T-helper 2 cell treated with Interferon-gamma antibody and Interleukin-4, amounts not matched to agents 5 μg/mL and 100 μg/mL, for 36 hours (primary cell): ENCODE results near the gene LRTM2.

Experiments used
- DNase-seq: peaks from one replicate; pipeline ENCODE4 v3.0.0; 2021; ENCODE audit warnings: low spot score
- H3K27ac Mint-ChIP-seq: one replicate; pipeline ENCODE4 v1.8.0; 2021; ENCODE audit warnings: mild to moderate bottlenecking, mixed read lengths
- H3K27me3 Mint-ChIP-seq: one replicate; pipeline ENCODE4 v1.8.0; 2021; ENCODE audit warnings: low read depth, mixed read lengths
- H3K36me3 Mint-ChIP-seq: one replicate; pipeline ENCODE4 v1.8.0; 2021; ENCODE audit warnings: low read depth, mixed read lengths
- H3K4me1 Mint-ChIP-seq: one replicate; pipeline ENCODE4 v1.8.0; 2021; ENCODE audit warnings: low read depth, mixed read lengths
- H3K4me3 Mint-ChIP-seq: one replicate; pipeline ENCODE4 v1.8.0; 2022; ENCODE audit warnings: mild to moderate bottlenecking, moderate library complexity, mixed read lengths
- H3K9me3 Mint-ChIP-seq: one replicate; pipeline ENCODE4 v1.8.0; 2021; ENCODE audit warnings: mixed read lengths

The LRTM2 gene

GRCh38 chr12:1820191-1820895, at the start of gene LRTM2:
TSS of gene LRTM2 (plus strand) at chr12:1820565. CDS start at chr12:1828149, 7,584 bp downstream.
- Mint-ChIP-seq H3K9me3 (no peaks in the 10 kb centered on the region), H3K4me1 (no peaks in the 10 kb centered on the region), H3K36me3 (no peaks in the 10 kb centered on the region), H3K4me3 (no peak within 1 kb of the TSS), H3K27me3 (peaks cover 32% of the 10 kb centered on the region), H3K27ac (no peak within 1 kb of the TSS)
- DNase-seq: no peak

- Mint-ChIP-seq H3K27ac (no peak overlapping the region), H3K4me1 (peaks cover 5% of the 10 kb centered on the region), H3K4me3 (no peak overlapping the region), H3K9me3 (no peaks in the 10 kb centered on the region), H3K27me3 (no peaks in the 10 kb centered on the region), H3K36me3 (peaks cover 26% of the 10 kb centered on the region)
- DNase-seq: no peak
These were observed 46.3 kb upstream of the LRTM2 start for GRCh38 chr12:1773937-1774655.

- DNase-seq: no peak
- H3K4me1 Mint-ChIP-seq: peaks cover 9% of the 10 kb centered on the region
- no peaks in the 10 kb centered on the region for H3K9me3 Mint-ChIP-seq
- H3K27me3 Mint-ChIP-seq: no peaks in the 10 kb centered on the region
- no peak overlapping the region for H3K4me3 Mint-ChIP-seq
- H3K27ac Mint-ChIP-seq: no peak overlapping the region
- peaks cover 32% of the 10 kb centered on the region for H3K36me3 Mint-ChIP-seq
These were observed 44.0 kb upstream of the LRTM2 start for GRCh38 chr12:1776170-1776921.

GRCh38 chr12:1777798-1778197, 42.6 kb upstream of the LRTM2 start:
- DNase-seq: no peak

GRCh38 chr12:1778911-1779310, 41.5 kb upstream of the LRTM2 start:
- no peaks in the 10 kb centered on the region for H3K27me3 Mint-ChIP-seq
- peaks cover 31% of the 10 kb centered on the region for H3K36me3 Mint-ChIP-seq
- no peak overlapping the region for H3K27ac Mint-ChIP-seq
- no peaks in the 10 kb centered on the region for H3K9me3 Mint-ChIP-seq
- DNase-seq: no peak
- H3K4me1 Mint-ChIP-seq: peaks cover 9% of the 10 kb centered on the region
- no peak overlapping the region for H3K4me3 Mint-ChIP-seq

More at GRCh38 chr12:1777798-1778197, 42.6 kb upstream of the LRTM2 start:
- Mint-ChIP-seq H3K4me3 (no peak overlapping the region), H3K9me3 (no peaks in the 10 kb centered on the region), H3K27ac (no peak overlapping the region), H3K27me3 (no peaks in the 10 kb centered on the region), H3K36me3 (peaks cover 32% of the 10 kb centered on the region), H3K4me1 (peaks cover 9% of the 10 kb centered on the region)

- no peaks in the 10 kb centered on the region for H3K9me3 Mint-ChIP-seq
- DNase-seq: no peak
- no peaks in the 10 kb centered on the region for H3K27me3 Mint-ChIP-seq
- peaks cover 9% of the 10 kb centered on the region for H3K4me1 Mint-ChIP-seq
- H3K4me3 Mint-ChIP-seq: no peak overlapping the region
- peaks cover 28% of the 10 kb centered on the region for H3K36me3 Mint-ChIP-seq
- no peak overlapping the region for H3K27ac Mint-ChIP-seq
These were observed 40.6 kb upstream of the LRTM2 start for GRCh38 chr12:1779783-1780182.

- no peak overlapping the region for H3K27ac Mint-ChIP-seq
- H3K27me3 Mint-ChIP-seq: no peaks in the 10 kb centered on the region
These were observed 38.6 kb upstream of the LRTM2 start for GRCh38 chr12:1781772-1782171.

GRCh38 chr12:1782215-1782614, 38.1 kb upstream of the LRTM2 start:
- no peak for DNase-seq
- Mint-ChIP-seq H3K36me3 (peaks cover 34% of the 10 kb centered on the region), H3K9me3 (no peaks in the 10 kb centered on the region), H3K27me3 (no peaks in the 10 kb centered on the region), H3K4me3 (no peak overlapping the region), H3K27ac (no peak overlapping the region), H3K4me1 (peaks cover 4% of the 10 kb centered on the region)

More at GRCh38 chr12:1781772-1782171, 38.6 kb upstream of the LRTM2 start:
- peaks cover 4% of the 10 kb centered on the region for H3K4me1 Mint-ChIP-seq
- H3K36me3 Mint-ChIP-seq: peaks cover 34% of the 10 kb centered on the region
- H3K9me3 Mint-ChIP-seq: no peaks in the 10 kb centered on the region
- no peak overlapping the region for H3K4me3 Mint-ChIP-seq
- no peak for DNase-seq

- Mint-ChIP-seq H3K9me3 (no peaks in the 10 kb centered on the region), H3K4me3 (no peak overlapping the region), H3K4me1 (peaks cover 24% of the 10 kb centered on the region), H3K27ac (no peak overlapping the region), H3K36me3 (peaks cover 17% of the 10 kb centered on the region), H3K27me3 (no peaks in the 10 kb centered on the region)
- DNase-seq: no peak
These were observed 32.7 kb upstream of the LRTM2 start for GRCh38 chr12:1787714-1788113.

GRCh38 chr12:1790444-1790843, 29.9 kb upstream of the LRTM2 start:
- no peak overlapping the region for H3K4me3 Mint-ChIP-seq
- no peaks in the 10 kb centered on the region for H3K27me3 Mint-ChIP-seq
- H3K9me3 Mint-ChIP-seq: no peaks in the 10 kb centered on the region
- H3K36me3 Mint-ChIP-seq: peaks cover 7% of the 10 kb centered on the region
- H3K4me1 Mint-ChIP-seq: peaks cover 24% of the 10 kb centered on the region
- no peak overlapping the region for H3K27ac Mint-ChIP-seq
- DNase-seq: no peak

- H3K27ac Mint-ChIP-seq: peak overlapping the region; percentile 47
- H3K36me3 Mint-ChIP-seq: peaks cover 2% of the 10 kb centered on the region
- H3K27me3 Mint-ChIP-seq: no peaks in the 10 kb centered on the region
- DNase-seq: peak; percentile 51
- peak overlapping the region; percentile 3 for H3K4me3 Mint-ChIP-seq
- no peaks in the 10 kb centered on the region for H3K9me3 Mint-ChIP-seq
- H3K4me1 Mint-ChIP-seq: peaks cover 30% of the 10 kb centered on the region
These were observed 29.1 kb upstream of the LRTM2 start for GRCh38 chr12:1791104-1791841.

- Mint-ChIP-seq H3K27ac (no peak overlapping the region), H3K9me3 (no peaks in the 10 kb centered on the region), H3K27me3 (no peaks in the 10 kb centered on the region), H3K36me3 (peaks cover 1% of the 10 kb centered on the region), H3K4me1 (peaks cover 30% of the 10 kb centered on the region), H3K4me3 (no peak overlapping the region)
- no peak for DNase-seq
These were observed 28.0 kb upstream of the LRTM2 start for GRCh38 chr12:1792406-1792805.

GRCh38 chr12:1793426-1794210, 26.7 kb upstream of the LRTM2 start:
- no peak for DNase-seq
- Mint-ChIP-seq H3K4me3 (no peak overlapping the region), H3K9me3 (no peaks in the 10 kb centered on the region), H3K27ac (no peak overlapping the region), H3K27me3 (no peaks in the 10 kb centered on the region), H3K4me1 (peaks cover 30% of the 10 kb centered on the region), H3K36me3 (no peaks in the 10 kb centered on the region)
